Measurements from ENCODE around the gene TMEM235. TPM values are rescaled to one million over a fixed set of nuclear protein-coding genes. Genes with fewer than 3 reads are reported as not detected.

TMEM235 gene
- total and polyA plus RNA-seq, 2 donors (not counting 3 experiments of a cell fraction or from before 2014, with no cell fraction given): 0.04 to 0.38 TPM

- intact Hi-C loops (cut with micrococcal nuclease): no loop called here
- FAIRE-seq: no peak
- CTCF ChIA-PET: no interaction called here
Observed at GRCh38 chr17:78233678-78234077, 2.2 kb downstream of the TMEM235 start.

GRCh38 chr17:78234261-78234865 lies 2.9 kb downstream of the TMEM235 start:
- CTCF ChIA-PET: interaction anchor here (1.2 to 1.8 kb wide), 2 partner anchors 11 to 17 kb away, joined by 3 to 9 read pairs; no protein-coding TSS in a partner anchor
- dilution Hi-C loops (cut with MboI; ENCODE audit: extremely low pct_ligation_motif_present, low sequenced_read_pairs) (no loop called here), intact Hi-C loops (cut with micrococcal nuclease) (no loop called here)
- Histone ChIP-seq H3K4me2 (ENCODE audit: insufficient read depth, low read length) (no peak overlapping the region), H4K20me1 (replicated peaks; ENCODE audit: control insufficient read depth, extremely low read depth, insufficient read depth, low read length) (no peaks in the 10 kb centered on the region), H2AFZ (ENCODE audit: low read depth, low read length) (no peak overlapping the region), H3K36me3 (ENCODE audit: control insufficient read depth in 2 of 2, extremely low read depth in 1 of 2, insufficient read depth in 2 of 2, low read length in 2 of 2) (no peaks in the 10 kb centered on the region), H3K9me3 (replicated peaks; ENCODE audit: control insufficient read depth, insufficient read depth, low read length) (no peaks in the 10 kb centered on the region), H3K4me1 (ENCODE audit: control insufficient read depth, extremely low read depth, insufficient read depth, low read length) (peaks cover 3% of the 10 kb centered on the region), H3K27ac (ENCODE audit: insufficient read depth, low read depth, low read length) (no peak overlapping the region), H3K9me1 (replicated peaks; ENCODE audit: control insufficient read depth, extremely low read depth, insufficient read depth, low read length) (no peaks in the 10 kb centered on the region), H3K4me3 (replicated peaks in 1 of 3; ENCODE audit: insufficient read depth in 1 of 3, low read depth in 1 of 3, low read length in 3 of 3) (no peak overlapping the region), H3K79me2 (ENCODE audit: control insufficient read depth, insufficient read depth, low read length) (no peaks in the 10 kb centered on the region), H3K9ac (replicated peaks; ENCODE audit: extremely low read depth, insufficient read depth, low read length) (no peak overlapping the region), H3K27me3 (ENCODE audit: control insufficient read depth in 2 of 2, insufficient read depth in 2 of 2, low read length in 2 of 2) (peaks cover 21 to 25% of the 10 kb centered on the region in 2 experiments)
- no TSS peak for BruUV-seq (replicated peaks)
- DNase-seq (ENCODE audit: low read depth, low spot score): no peak
- FAIRE-seq: no peak
- TF ChIP-seq MYC (IDR thresholded peaks at IDR 0.05; ENCODE audit: low read depth, low read length): no peak
- no peak for TF ChIP-seq FOS (IDR thresholded peaks at IDR 0.05; ENCODE audit: borderline replicate concordance, insufficient read depth, low read length)
- no peak for TF ChIP-seq JUN (IDR thresholded peaks at IDR 0.05; ENCODE audit: borderline replicate concordance, insufficient read depth, insufficient read length, low read depth)
- no peak for TF ChIP-seq EZH2 (IDR thresholded peaks at IDR 0.05; ENCODE audit: borderline replicate concordance, low read depth, low read length, severe bottlenecking)
- no peak for TF ChIP-seq POLR2A (IDR thresholded peaks at IDR 0.05; ENCODE audit: low read depth, low read length)
- no peak for TF ChIP-seq GATA2 (IDR thresholded peaks at IDR 0.05; ENCODE audit: insufficient read depth, insufficient read length, low read depth, low read length)
- TF ChIP-seq POLR2AphosphoS5 (IDR thresholded peaks at IDR 0.05; ENCODE audit: insufficient read depth, low read depth, low read length): no peak
- no peak for TF ChIP-seq MAX (IDR thresholded peaks at IDR 0.05; ENCODE audit: insufficient read depth, insufficient read length)
- TF ChIP-seq CTCF (IDR thresholded peaks at IDR 0.05; ENCODE audit: extremely low read depth in 1 of 2, insufficient read depth in 1 of 2, low read depth in 1 of 2, low read length in 2 of 2): no peak
- POLR2A ChIA-PET: no interaction called here

More at GRCh38 chr17:78233678-78234077, 2.2 kb downstream of the TMEM235 start:
- Histone ChIP-seq H3K79me2 (ENCODE audit: control insufficient read depth, insufficient read depth, low read length) (no peaks in the 10 kb centered on the region), H3K27ac (ENCODE audit: insufficient read depth, low read depth, low read length) (no peak overlapping the region), H3K9me3 (replicated peaks; ENCODE audit: control insufficient read depth, insufficient read depth, low read length) (no peaks in the 10 kb centered on the region), H2AFZ (ENCODE audit: low read depth, low read length) (no peak overlapping the region), H3K36me3 (ENCODE audit: control insufficient read depth in 2 of 2, extremely low read depth in 1 of 2, insufficient read depth in 2 of 2, low read length in 2 of 2) (no peaks in the 10 kb centered on the region), H3K9me1 (replicated peaks; ENCODE audit: control insufficient read depth, extremely low read depth, insufficient read depth, low read length) (no peaks in the 10 kb centered on the region), H4K20me1 (replicated peaks; ENCODE audit: control insufficient read depth, extremely low read depth, insufficient read depth, low read length) (no peaks in the 10 kb centered on the region), H3K4me3 (replicated peaks in 1 of 3; ENCODE audit: insufficient read depth in 1 of 3, low read depth in 1 of 3, low read length in 3 of 3) (no peak overlapping the region), H3K27me3 (ENCODE audit: control insufficient read depth in 2 of 2, insufficient read depth in 2 of 2, low read length in 2 of 2) (peaks cover 21 to 25% of the 10 kb centered on the region in 2 experiments), H3K4me1 (ENCODE audit: control insufficient read depth, extremely low read depth, insufficient read depth, low read length) (peaks cover 3% of the 10 kb centered on the region), H3K4me2 (ENCODE audit: insufficient read depth, low read length) (no peak overlapping the region), H3K9ac (replicated peaks; ENCODE audit: extremely low read depth, insufficient read depth, low read length) (no peak overlapping the region)
- TF ChIP-seq JUN (IDR thresholded peaks at IDR 0.05; ENCODE audit: borderline replicate concordance, insufficient read depth, insufficient read length, low read depth): no peak
- DNase-seq (ENCODE audit: low read depth, low spot score): no peak
- POLR2A ChIA-PET: no interaction called here
- dilution Hi-C loops (cut with MboI; ENCODE audit: extremely low pct_ligation_motif_present, low sequenced_read_pairs): no loop called here
- BruUV-seq (replicated peaks): no TSS peak
